GM23338 (cell line): ENCODE measurements around the gene MUL1. TPM values are rescaled to one million over a fixed set of nuclear protein-coding genes. Genes with fewer than 3 reads are reported as not detected.

Experiments used
- ATAC-seq: fragments of 200-7000 bp; cut with Tn5 transposase; 3 replicates; pipeline ENCODE4 v1.9.1; 2020
- DNase-seq: peaks from one replicate; pipeline ENCODE4 v3.0.0-alpha.2; 2015; ENCODE audit warnings: low spot score
- H2AFZ ChIP-seq: fragments of 200-600 bp; sonication (generic); 2 replicates; pipeline ENCODE4 v1.8.0; 2016; ENCODE audit warnings: antibody characterized with exemption, mild to moderate bottlenecking, moderate library complexity
- H3F3A ChIP-seq: fragments of 200-600 bp; sonication (generic); replicated peaks from 2 replicates; pipeline ENCODE4 v1.8.0; 2017; ENCODE audit warnings: antibody characterized with exemption, mixed run types, low read depth
- H3K27ac ChIP-seq: fragments of 200-600 bp; sonication (generic); 2 replicates; pipeline ENCODE4 v1.6.1; 2016; ENCODE audit warnings: low read depth
- H3K27me3 ChIP-seq: fragments of 200-600 bp; sonication (generic); 2 replicates; pipeline ENCODE4 v1.8.0; 2016; ENCODE audit warnings: mild to moderate bottlenecking, mixed run types, moderate library complexity; ENCODE audit not compliant: insufficient read depth
- H3K36me3 ChIP-seq: fragments of 200-600 bp; sonication (generic); 2 replicates; pipeline ENCODE4 v1.8.0; 2016; ENCODE audit warnings: mild to moderate bottlenecking; ENCODE audit not compliant: insufficient read depth
- H3K4me1 ChIP-seq: fragments of 200-600 bp; sonication (generic); 2 replicates; pipeline ENCODE4 v1.8.0; 2016; ENCODE audit warnings: mild to moderate bottlenecking, moderate library complexity; ENCODE audit not compliant: insufficient read depth
- H3K4me2 ChIP-seq: fragments of 200-600 bp; sonication (generic); 2 replicates; pipeline ENCODE4 v1.7.1; 2017; ENCODE audit warnings: mixed run types
- H3K4me3 ChIP-seq: fragments of 200-600 bp; sonication (generic); 2 replicates; pipeline ENCODE4 v1.6.1; 2016; ENCODE audit warnings: mixed run types
- H3K79me2 ChIP-seq: fragments of 200-600 bp; sonication (generic); replicated peaks from 2 replicates; pipeline ENCODE4 v1.8.0; 2017; ENCODE audit warnings: mild to moderate bottlenecking; ENCODE audit not compliant: insufficient read depth
- H3K9me2 ChIP-seq: fragments of 200-600 bp; sonication (generic); 2 replicates; pipeline ENCODE4 v1.8.0; 2017; ENCODE audit not compliant: insufficient read depth
- H4K20me1 ChIP-seq: fragments of 200-600 bp; sonication (generic); replicated peaks from 2 replicates; pipeline ENCODE4 v1.8.0; 2017; ENCODE audit warnings: mild to moderate bottlenecking; ENCODE audit not compliant: insufficient read depth
- H3K27ac Mint-ChIP-seq: 2 replicates; pipeline ENCODE4 v1.8.0; 2020; ENCODE audit warnings: inconsistent platforms, mild to moderate bottlenecking, moderate library complexity, mixed read lengths
- H3K27me3 Mint-ChIP-seq: 3 replicates; pipeline ENCODE4 v1.8.0; 2022; ENCODE audit warnings: low read depth, mild to moderate bottlenecking, moderate library complexity, mixed read lengths, inconsistent platforms; ENCODE audit not compliant: insufficient read depth, poor library complexity
- H3K36me3 Mint-ChIP-seq: 3 replicates; pipeline ENCODE4 v1.8.0; 2021; ENCODE audit warnings: low read depth, mild to moderate bottlenecking, inconsistent platforms, moderate library complexity, mixed read lengths
- H3K4me1 Mint-ChIP-seq: 3 replicates; pipeline ENCODE4 v1.8.0; 2020; ENCODE audit warnings: mild to moderate bottlenecking, inconsistent platforms, mixed read lengths
- H3K4me3 Mint-ChIP-seq: 3 replicates; pipeline ENCODE4 v1.8.0; 2021; ENCODE audit warnings: moderate library complexity, mild to moderate bottlenecking, inconsistent platforms, mixed read lengths
- H3K9me3 Mint-ChIP-seq: 3 replicates; pipeline ENCODE4 v1.8.0; 2020; ENCODE audit warnings: moderate library complexity, mild to moderate bottlenecking, inconsistent platforms, mixed read lengths
- CREB1 ChIP-seq: fragments of 250-450 bp; sonication (Bioruptor Pico); IDR thresholded peaks from 2 replicates; pipeline ENCODE4 v1.5.0; 2020; ENCODE audit warnings: low read depth, mild to moderate bottlenecking, moderate library complexity
- CTCF ChIP-seq, 2 experiments: fragments of 200-600 bp in 1 of 2; sonication (generic) in 1 of 2; conservative IDR thresholded peaks; 2 replicates each; pipeline versions ENCODE4 v1.5.1 to v1.6.1; 2016 to 2017; ENCODE audit warnings: antibody characterized with exemption in 2 of 2, low read depth in 2 of 2, mild to moderate bottlenecking in 2 of 2, moderate library complexity in 1 of 2
- ETS1 ChIP-seq: IDR thresholded peaks from 2 replicates; pipeline ENCODE4 v1.6.1; 2016; ENCODE audit warnings: antibody characterized with exemption
- EZH2 ChIP-seq: fragments of 200-600 bp; sonication (generic); IDR thresholded peaks from one replicate; pipeline ENCODE4 v1.8.0; 2017; ENCODE audit warnings: antibody characterized with exemption, mild to moderate bottlenecking, low read depth; ENCODE audit not compliant: unreplicated experiment
- EZH2phosphoT487 ChIP-seq: fragments of 200-600 bp; sonication (generic); IDR thresholded peaks from one replicate; pipeline ENCODE4 v1.8.1; 2018; ENCODE audit warnings: antibody characterized with exemption; ENCODE audit not compliant: unreplicated experiment
- JUNB ChIP-seq: IDR thresholded peaks from one replicate; pipeline ENCODE4 v1.6.1; 2016; ENCODE audit warnings: antibody characterized with exemption; ENCODE audit not compliant: unreplicated experiment
- NANOG ChIP-seq: IDR thresholded peaks from 2 replicates; pipeline ENCODE4 v1.6.1; 2016; ENCODE audit warnings: antibody characterized with exemption, borderline replicate concordance
- POLR2AphosphoS5 ChIP-seq: IDR thresholded peaks from 2 replicates; pipeline ENCODE4 v1.6.1; 2016; ENCODE audit warnings: antibody characterized with exemption, low read depth
- REST ChIP-seq: IDR thresholded peaks from one replicate; pipeline ENCODE4 v1.6.1; 2018; ENCODE audit warnings: antibody characterized with exemption; ENCODE audit not compliant: unreplicated experiment
- STAT1 ChIP-seq: IDR thresholded peaks from one replicate; pipeline ENCODE4 v1.6.1; 2016; ENCODE audit warnings: antibody characterized with exemption; ENCODE audit not compliant: unreplicated experiment
- ZNF114 ChIP-seq: fragments of 250-450 bp; sonication (Bioruptor Pico); IDR thresholded peaks from 2 replicates; pipeline ENCODE4 v1.5.0; 2020; ENCODE audit warnings: mild to moderate bottlenecking, moderate library complexity
- ZNF331 ChIP-seq: fragments of 250-450 bp; sonication (Bioruptor Pico); IDR thresholded peaks from 2 replicates; pipeline ENCODE4 v1.5.0; 2020; ENCODE audit warnings: low read depth, mild to moderate bottlenecking, moderate library complexity
- ZNF462 ChIP-seq: fragments of 250-450 bp; sonication (Bioruptor Pico); IDR thresholded peaks from 2 replicates; pipeline ENCODE4 v1.5.0; 2020; ENCODE audit warnings: mild to moderate bottlenecking, moderate library complexity
- polyA plus RNA-seq: library from polyadenylated mRNA; unstranded; fragments of >200 nt; fragmentation: Nextera tagmentation; extraction: Ambion mirVana; gene quantifications from 2 replicates; pipeline ENCODE4 v1.2.1, GENCODE V29; 2016
- total RNA-seq: library from RNA; depleted of rRNA; stranded (reverse); fragments of >200 nt; shearing (Covaris generic); gene quantifications from 2 replicates; pipeline ENCODE4 v1.2.3, GENCODE V29; 2014

Gene MUL1
- total and polyA plus RNA-seq, 2 experiments from 2014 or later = 8.9 to 26.2 TPM

- Histone ChIP-seq H3K9me2 (no peaks in the 10 kb centered on the region), H3K79me2 (no peaks in the 10 kb centered on the region), H4K20me1 (no peaks in the 10 kb centered on the region), H3K27me3 (0 out of 2 replicates have a peak, but pooled peaks cover 4% of the 10 kb centered on the region), H3K4me2 (no peak overlapping the region), H2AFZ (no peak overlapping the region), H3K4me3 (no peak overlapping the region), H3K27ac (no peak overlapping the region), H3K36me3 (peaks cover 7% of the 10 kb centered on the region), H3K4me1 (peaks cover 10% of the 10 kb centered on the region; the same call in 1 of the 2 replicates), H3F3A (0 out of 2 replicates have a peak, but pooled peaks cover 3% of the 10 kb centered on the region)
- ATAC-seq (no peak), DNase-seq (no peak)
- Mint-ChIP-seq H3K27me3 (peaks cover 4% of the 10 kb centered on the region), H3K4me3 (no peak overlapping the region), H3K4me1 (peaks cover 7% of the 10 kb centered on the region), H3K36me3 (peaks cover 35% of the 10 kb centered on the region), H3K27ac (no peak overlapping the region), H3K9me3 (no peaks in the 10 kb centered on the region)
- TF ChIP-seq ZNF114 (CRISPR knock-in tag) (no peak), JUNB (no peak), POLR2AphosphoS5 (no peak), STAT1 (no peak), CREB1 (CRISPR knock-in tag) (no peak), NANOG (no peak), EZH2phosphoT487 (no peak), ETS1 (no peak), CTCF (conservative IDR thresholded peaks at IDR 0.05; ENCODE audit: low read depth in 2 of 2) (no peak), EZH2 (no peak), ZNF331 (CRISPR knock-in tag) (no peak), ZNF462 (CRISPR knock-in tag) (no peak), REST (no peak)
Measured at GRCh38 chr1:20497506-20497905, 10.4 kb downstream of the MUL1 start.
